GM13976 (cell line): Measurements from ENCODE around the gene TRIM8.

Experiments used
- DNase-seq: peaks from one replicate; pipeline ENCODE4 v3.0.0; 2012; ENCODE audit warnings: low spot score
- CTCF ChIP-seq: IDR thresholded peaks from 2 replicates; pipeline ENCODE4 v1.5.1; 2012; ENCODE audit warnings: borderline replicate concordance, mild to moderate bottlenecking; ENCODE audit not compliant: insufficient read depth; ENCODE audit errors: extremely low read depth, missing control alignments, control extremely low read depth
- in situ Hi-C: fragments of 300-500 bp; cut with MboI; formaldehyde crosslinking; loops from one replicate; pipeline ENCODE4 v1.12.0; 2022; ENCODE audit warnings: low sequenced_read_pairs, mixed read lengths, inconsistent platforms; ENCODE audit not compliant: unreplicated experiment

TRIM8 gene

GRCh38 chr10:102627291-102627735 lies 17.0 kb upstream of the TRIM8 start:
- in situ Hi-C loops: no loop called here
- no peak for DNase-seq
- no peak for TF ChIP-seq CTCF

- in situ Hi-C loops: no loop called here
- no peak for TF ChIP-seq CTCF
- DNase-seq: no peak
These were observed 16.5 kb upstream of the TRIM8 start for GRCh38 chr10:102627736-102628293.

DNA sequence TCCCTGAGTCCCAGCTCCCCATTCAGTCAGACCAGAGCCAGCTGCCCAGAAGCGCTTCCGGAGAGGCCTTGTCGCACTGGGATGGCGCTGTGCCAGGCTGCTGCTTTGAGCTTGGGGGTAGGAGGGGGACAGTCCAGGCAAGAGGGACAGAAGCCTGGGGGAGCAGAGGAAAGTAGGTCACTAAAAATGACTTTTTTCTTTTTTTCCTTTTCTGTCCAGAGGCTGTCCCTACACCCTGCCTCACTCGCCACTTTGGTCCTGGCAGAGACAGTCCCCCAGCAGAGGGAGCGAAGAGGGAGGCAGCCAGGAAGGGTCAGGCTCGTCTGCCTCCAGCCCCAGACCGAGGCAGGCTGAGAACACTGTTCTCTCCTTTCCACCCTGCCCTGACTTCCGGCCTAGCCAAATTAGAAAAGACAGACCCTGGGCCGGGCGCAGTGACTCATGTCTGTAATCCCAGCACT lies 15.8 kb upstream of the TRIM8 start:
- no peak for DNase-seq
- in situ Hi-C loops: no loop called here
- no peak for TF ChIP-seq CTCF

- DNase-seq: no peak
- in situ Hi-C loops: no loop called here
These were observed 14.3 kb upstream of the TRIM8 start for GRCh38 chr10:102629661-102630614.

GRCh38 chr10:102630663-102631062 lies 13.6 kb upstream of the TRIM8 start:
- no peak for TF ChIP-seq CTCF
- in situ Hi-C loops: no loop called here
- DNase-seq: no peak

More at GRCh38 chr10:102629661-102630614, 14.3 kb upstream of the TRIM8 start:
- TF ChIP-seq CTCF: no peak

DNA sequence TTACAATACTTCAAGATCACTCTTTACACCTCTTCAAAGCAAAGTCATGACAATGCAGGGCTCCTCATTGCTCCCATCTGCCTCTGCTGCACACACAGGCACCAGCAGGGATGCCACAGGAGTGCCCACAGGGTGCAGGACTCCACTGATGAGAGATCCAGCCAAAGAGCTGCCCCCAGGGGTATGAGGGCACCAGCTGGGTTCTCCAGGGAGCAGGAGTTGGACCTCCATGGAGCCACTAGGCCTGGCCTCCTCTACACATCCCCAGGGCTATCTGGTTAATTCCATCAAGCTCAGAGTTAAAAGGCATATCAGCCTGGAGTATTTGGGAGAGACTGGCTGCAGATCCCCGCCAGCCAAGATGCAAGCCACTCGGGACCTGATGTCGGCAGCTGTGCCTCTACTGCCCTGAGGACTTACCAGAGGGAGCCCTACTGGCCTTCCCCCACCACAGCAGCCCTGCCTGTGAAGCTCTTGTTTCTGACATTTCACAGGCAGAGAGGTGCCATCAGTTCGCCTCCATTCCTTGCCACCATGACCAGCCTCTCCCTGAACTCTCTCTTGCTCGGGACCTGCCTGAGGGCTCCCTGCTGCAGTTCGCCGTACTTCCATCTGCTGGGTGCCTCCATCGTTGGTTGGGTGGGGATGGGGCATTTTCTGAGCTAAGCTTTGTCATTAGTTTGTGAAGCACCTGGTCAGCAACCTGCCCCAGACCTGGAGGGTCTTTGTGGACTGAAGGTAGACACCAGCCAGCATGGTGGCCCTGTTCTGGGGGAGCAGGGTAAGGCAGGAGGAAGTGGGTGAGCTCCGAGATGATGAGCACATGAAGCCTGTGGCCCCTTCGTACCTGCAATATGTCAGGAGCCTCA lies 12.5 kb upstream of the TRIM8 start:
- in situ Hi-C loops: no loop called here
- no peak for TF ChIP-seq CTCF
- DNase-seq: no peak
